BE2C (cell line): ENCODE measurements around the gene EIF4H.

Experiments
- DNase-seq: peaks from one replicate; pipeline ENCODE4 v3.0.0-alpha.2; 2020
- H3K27me3 ChIP-seq: fragments of 250-450 bp; sonication (Bioruptor Pico); 2 replicates; pipeline ENCODE4 v1.5.1; 2020; ENCODE audit warnings: mild to moderate bottlenecking
- H3K36me3 ChIP-seq: fragments of 250-450 bp; sonication (Bioruptor Pico); 2 replicates; pipeline ENCODE4 v1.5.1; 2020; ENCODE audit warnings: mild to moderate bottlenecking
- H3K4me1 ChIP-seq: fragments of 250-450 bp; sonication (Bioruptor Pico); 2 replicates; pipeline ENCODE4 v1.5.1; 2020
- H3K4me3 ChIP-seq: 2 replicates; pipeline ENCODE4 v1.5.1; 2011; ENCODE audit warnings: low read depth, low read length
- H3K9me3 ChIP-seq: fragments of 250-450 bp; sonication (Bioruptor Pico); 2 replicates; pipeline ENCODE4 v1.5.1; 2020
- TF ChIP-seq, protein P1 (sequence below): IDR thresholded peaks from 2 replicates; pipeline ENCODE4 v1.5.1; 2012; ENCODE audit warnings: mild to moderate bottlenecking, low read depth, low read length

The EIF4H gene

DNA sequence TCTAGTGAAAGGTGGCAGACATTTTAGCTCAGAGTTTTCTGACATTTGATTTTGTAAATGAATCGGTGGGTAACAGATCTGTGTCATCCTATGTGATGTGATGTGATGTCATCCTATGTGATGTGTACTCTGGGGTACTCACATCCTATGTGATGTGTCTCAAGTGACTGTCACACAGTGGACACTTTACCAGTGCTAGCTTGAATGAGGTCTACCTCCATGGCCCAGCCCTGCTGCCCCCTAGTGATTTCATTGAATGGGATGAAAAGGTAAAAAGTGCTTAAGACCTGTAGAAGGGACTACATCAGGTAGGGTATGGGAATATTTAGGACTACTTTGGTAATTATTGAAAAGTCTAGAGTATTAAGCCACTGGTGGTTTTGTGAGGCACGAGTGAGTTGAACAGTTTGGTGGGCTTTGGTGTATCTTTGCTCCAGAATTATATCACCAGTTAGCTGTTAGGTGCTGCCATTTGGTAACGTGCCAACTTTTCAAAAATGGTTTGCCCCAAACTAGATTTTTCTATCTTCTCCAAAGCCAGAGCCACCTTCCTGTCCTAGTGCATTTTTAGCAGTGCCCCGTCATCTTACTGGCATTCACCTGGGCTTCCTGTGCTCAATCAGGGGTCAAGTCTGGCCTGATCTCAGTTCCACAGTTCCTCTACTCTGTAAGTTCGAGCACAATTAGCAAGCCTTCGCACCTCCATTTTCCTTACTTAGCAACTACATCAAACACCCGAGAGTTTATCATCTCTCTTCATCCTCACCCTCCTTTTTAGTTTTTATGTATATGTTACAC is 9.7 kb downstream of the EIF4H start:
- TF ChIP-seq, protein P1, sequence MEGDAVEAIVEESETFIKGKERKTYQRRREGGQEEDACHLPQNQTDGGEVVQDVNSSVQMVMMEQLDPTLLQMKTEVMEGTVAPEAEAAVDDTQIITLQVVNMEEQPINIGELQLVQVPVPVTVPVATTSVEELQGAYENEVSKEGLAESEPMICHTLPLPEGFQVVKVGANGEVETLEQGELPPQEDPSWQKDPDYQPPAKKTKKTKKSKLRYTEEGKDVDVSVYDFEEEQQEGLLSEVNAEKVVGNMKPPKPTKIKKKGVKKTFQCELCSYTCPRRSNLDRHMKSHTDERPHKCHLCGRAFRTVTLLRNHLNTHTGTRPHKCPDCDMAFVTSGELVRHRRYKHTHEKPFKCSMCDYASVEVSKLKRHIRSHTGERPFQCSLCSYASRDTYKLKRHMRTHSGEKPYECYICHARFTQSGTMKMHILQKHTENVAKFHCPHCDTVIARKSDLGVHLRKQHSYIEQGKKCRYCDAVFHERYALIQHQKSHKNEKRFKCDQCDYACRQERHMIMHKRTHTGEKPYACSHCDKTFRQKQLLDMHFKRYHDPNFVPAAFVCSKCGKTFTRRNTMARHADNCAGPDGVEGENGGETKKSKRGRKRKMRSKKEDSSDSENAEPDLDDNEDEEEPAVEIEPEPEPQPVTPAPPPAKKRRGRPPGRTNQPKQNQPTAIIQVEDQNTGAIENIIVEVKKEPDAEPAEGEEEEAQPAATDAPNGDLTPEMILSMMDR, result peak; percentile 59
- DNase-seq, result peak; percentile 27
- peaks cover 60% of the 10 kb centered on the region for H3K36me3 ChIP-seq
- no peak overlapping the region for H3K4me3 ChIP-seq
- H3K27me3 ChIP-seq, result no peaks in the 10 kb centered on the region
- H3K9me3 ChIP-seq, result no peaks in the 10 kb centered on the region
- H3K4me1 ChIP-seq, result peaks cover 7% of the 10 kb centered on the region; the same call in 1 of the 2 replicates

DNA sequence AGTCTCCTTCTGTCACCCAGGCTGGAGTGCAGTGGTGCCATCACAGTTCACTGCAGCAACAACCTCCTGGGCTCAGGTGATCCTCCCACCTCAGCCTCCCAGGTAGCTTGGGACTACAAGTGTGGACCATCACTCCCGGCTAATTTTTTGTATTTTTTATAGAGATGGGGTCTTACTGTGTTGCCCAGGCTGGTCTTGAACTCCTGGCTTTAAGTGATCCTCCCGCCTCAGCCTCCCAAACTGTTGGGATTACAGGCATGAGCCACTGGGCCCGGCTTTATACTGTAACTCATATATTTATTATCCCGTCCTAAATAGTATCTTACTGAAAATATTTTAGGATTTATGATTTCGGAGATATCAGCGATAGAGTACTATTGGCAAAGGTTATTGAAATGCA is 10.9 kb downstream of the EIF4H start:
- H3K36me3 ChIP-seq, result peaks cover 60% of the 10 kb centered on the region
- H3K4me3 ChIP-seq, result no peak overlapping the region
- H3K9me3 ChIP-seq, result no peaks in the 10 kb centered on the region
- TF ChIP-seq, protein P1, result no peak
- DNase-seq, result no peak
- H3K27me3 ChIP-seq, result no peaks in the 10 kb centered on the region
- peaks cover 7% of the 10 kb centered on the region; the same call in 1 of the 2 replicates for H3K4me1 ChIP-seq

DNA sequence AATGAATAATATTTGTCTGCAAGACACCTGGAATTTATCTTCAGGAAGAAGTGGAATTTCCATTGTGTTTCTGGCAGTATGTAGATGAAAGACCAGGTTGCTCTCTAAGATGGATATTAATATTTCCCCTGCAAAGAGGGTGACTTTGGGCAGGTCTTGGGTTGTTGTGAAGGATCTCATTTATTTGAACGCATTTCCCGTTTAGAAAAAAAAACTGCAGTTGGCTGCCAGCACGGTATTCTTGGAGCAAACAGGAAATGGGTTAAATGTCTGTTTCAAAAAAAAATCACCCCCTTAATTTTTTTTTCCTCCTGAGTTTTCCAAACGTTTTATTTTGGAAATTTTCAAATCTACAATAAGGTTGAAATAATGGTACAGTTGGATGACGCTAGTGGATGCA is 11.5 kb downstream of the EIF4H start:
- TF ChIP-seq, protein P1, result no peak
- Histone ChIP-seq H3K4me3 (no peak overlapping the region), H3K4me1 (peaks cover 7% of the 10 kb centered on the region; the same call in 1 of the 2 replicates), H3K27me3 (no peaks in the 10 kb centered on the region), H3K36me3 (peaks cover 61% of the 10 kb centered on the region), H3K9me3 (no peaks in the 10 kb centered on the region)
- no peak for DNase-seq

DNA sequence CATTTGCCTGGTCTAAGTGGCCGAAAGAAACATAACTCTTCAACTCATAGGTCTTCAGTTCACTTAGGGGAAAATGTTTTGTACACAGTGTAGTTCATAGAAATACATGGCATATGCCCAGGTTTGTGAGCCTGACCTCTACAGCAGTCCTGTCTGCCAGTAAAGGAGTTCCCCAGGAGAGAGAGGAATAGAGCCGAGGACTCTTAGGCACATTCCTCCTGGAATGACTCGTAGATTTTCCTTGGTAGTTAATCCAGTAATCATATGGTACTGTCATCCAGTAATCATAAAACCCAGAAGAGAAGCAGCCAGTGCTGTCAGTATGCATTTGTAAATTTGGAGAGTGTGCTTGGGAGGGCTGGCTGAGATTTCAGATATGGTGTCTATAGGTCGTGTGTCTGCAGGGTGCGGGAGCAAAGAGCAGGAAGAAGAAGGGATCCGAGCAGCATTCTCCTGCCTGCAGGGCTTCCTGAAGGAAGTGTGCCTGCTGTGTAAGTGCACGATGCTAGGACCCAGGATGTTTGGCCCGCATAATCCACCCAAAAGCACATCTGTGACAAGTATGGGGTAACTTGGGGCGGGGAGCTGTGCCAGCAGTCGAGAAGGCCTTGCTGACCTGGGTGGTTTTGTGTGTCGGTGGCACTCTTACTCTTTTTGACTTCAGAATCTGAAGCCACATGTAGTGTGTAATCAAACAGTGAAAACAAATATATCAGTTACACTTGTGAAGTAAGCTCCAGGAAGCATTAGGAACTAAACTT is 13.9 kb downstream of the EIF4H start:
- no peaks in the 10 kb centered on the region for H3K9me3 ChIP-seq
- H3K27me3 ChIP-seq, result no peaks in the 10 kb centered on the region
- no peak for DNase-seq
- peaks cover 4% of the 10 kb centered on the region; the same call in 1 of the 2 replicates for H3K4me1 ChIP-seq
- TF ChIP-seq, protein P1, result no peak
- no peak overlapping the region for H3K4me3 ChIP-seq
- H3K36me3 ChIP-seq, result peaks cover 72% of the 10 kb centered on the region

DNA sequence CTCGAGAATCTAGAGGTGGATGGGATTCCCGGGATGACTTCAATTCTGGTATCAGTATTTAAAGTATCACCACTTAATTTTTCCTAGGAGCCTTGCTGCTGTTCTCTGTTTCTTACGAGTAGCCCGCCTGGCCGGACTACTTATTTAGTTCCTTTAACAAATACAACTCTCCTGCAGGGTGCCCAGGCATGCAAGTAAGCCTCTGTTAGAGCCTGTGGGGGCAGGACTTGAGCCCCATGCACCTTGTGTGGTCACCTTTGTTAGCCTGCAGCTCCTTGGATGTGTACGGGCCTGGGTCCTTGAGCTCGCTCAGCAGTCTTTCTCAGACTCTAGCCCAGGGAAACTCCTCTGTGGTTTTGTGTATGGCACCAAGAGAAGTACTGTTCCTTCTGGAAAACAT is 16.1 kb downstream of the EIF4H start:
- Histone ChIP-seq H3K36me3 (peaks cover 82% of the 10 kb centered on the region), H3K4me3 (no peak overlapping the region), H3K4me1 (no peaks in the 10 kb centered on the region; the same call in 1 of the 2 replicates), H3K9me3 (no peaks in the 10 kb centered on the region), H3K27me3 (no peaks in the 10 kb centered on the region)
- TF ChIP-seq, protein P1, result no peak
- DNase-seq, result no peak
